IMR-90 (cell line): ENCODE data around the gene MYO5A. TPM values are rescaled to one million over a fixed set of nuclear protein-coding genes. Genes with fewer than 3 reads are reported as not detected.

Experiments
- ATAC-seq: fragments of 200-7000 bp; cut with Tn5 transposase; 2 replicates; pipeline ENCODE4 v1.9.1; 2020; ENCODE audit warnings: low read depth, mild to moderate bottlenecking, moderate library complexity
- BruUV-seq: library from RNA; stranded (reverse); fragments of 400-500 nt; replicated peaks from 2 replicates; lab custom pipeline; 2021; lab: Mats Ljungman, UMichigan
- CTCF ChIA-PET: fragments of 300-600 bp; formaldehyde crosslinking; extraction: SDS; loops from one replicate; lab custom pipeline; 2021; ENCODE audit warnings: antibody characterized with exemption; lab: Yijun Ruan, JAX
- POLR2A ChIA-PET: fragments of 300-600 bp; sonication (Branson Sonifier 250); formaldehyde crosslinking; loops from one replicate; lab custom pipeline; 2022; ENCODE audit warnings: antibody characterized with exemption; ENCODE audit not compliant: unreplicated experiment; lab: Charles Lee
- DNase-seq: peaks from one replicate; pipeline ENCODE4 v3.0.0; 2013
- H2AFZ ChIP-seq: replicated peaks from 2 replicates; pipeline ENCODE3; 2013; ENCODE audit warnings: low read length, mild to moderate bottlenecking; ENCODE audit not compliant: poor library complexity
- H2AK5ac ChIP-seq: 2 replicates; pipeline ENCODE4 v1.6.1; 2013; ENCODE audit warnings: low read depth, low read length, inconsistent platforms
- H2AK9ac ChIP-seq: replicated peaks from 2 replicates; pipeline ENCODE3; 2013; ENCODE audit warnings: mild to moderate bottlenecking, low read depth, low read length, moderate library complexity; ENCODE audit not compliant: poor library complexity
- H2BK120ac ChIP-seq: 2 replicates; pipeline ENCODE4 v1.6.1; 2013; ENCODE audit warnings: low read depth, low read length, inconsistent platforms
- H2BK15ac ChIP-seq: 3 replicates; pipeline ENCODE4 v1.6.1; 2013; ENCODE audit warnings: low read depth, low read length, inconsistent platforms
- H2BK20ac ChIP-seq: 2 replicates; pipeline ENCODE4 v1.6.1; 2013; ENCODE audit warnings: low read depth, mild to moderate bottlenecking, inconsistent platforms, low read length, moderate library complexity
- H2BK5ac ChIP-seq: 2 replicates; pipeline ENCODE4 v1.6.1; 2013; ENCODE audit warnings: mild to moderate bottlenecking, low read depth, low read length, inconsistent platforms; ENCODE audit not compliant: poor library complexity, severe bottlenecking
- H3K14ac ChIP-seq: replicated peaks from 2 replicates; pipeline ENCODE4 v1.6.1; 2013; ENCODE audit warnings: low read depth, low read length, inconsistent platforms
- H3K18ac ChIP-seq: 2 replicates; pipeline ENCODE4 v1.6.1; 2013; ENCODE audit warnings: low read depth, low read length, control low read depth
- H3K23ac ChIP-seq: 2 replicates; pipeline ENCODE4 v1.6.1; 2013; ENCODE audit warnings: low read depth, low read length, inconsistent platforms
- H3K27ac ChIP-seq: 2 replicates; pipeline ENCODE4 v1.5.1; 2013; ENCODE audit warnings: mild to moderate bottlenecking, control low read depth, low read length; ENCODE audit not compliant: insufficient read depth
- H3K27me3 ChIP-seq: 2 replicates; pipeline ENCODE4 v1.6.1; 2013; ENCODE audit warnings: low read length; ENCODE audit not compliant: control insufficient read depth, insufficient read depth
- H3K36me3 ChIP-seq: 2 replicates; pipeline ENCODE4 v1.6.1; 2013; ENCODE audit warnings: low read length, mixed read lengths; ENCODE audit not compliant: control insufficient read depth, insufficient read depth
- H3K4ac ChIP-seq: 2 replicates; pipeline ENCODE4 v1.6.1; 2013; ENCODE audit warnings: low read depth, low read length, inconsistent platforms
- H3K4me1 ChIP-seq: 2 replicates; pipeline ENCODE4 v1.6.1; 2013; ENCODE audit warnings: low read length, mixed read lengths; ENCODE audit not compliant: control insufficient read depth, insufficient read depth
- H3K4me2 ChIP-seq: 2 replicates; pipeline ENCODE4 v1.6.1; 2013; ENCODE audit warnings: low read depth, mild to moderate bottlenecking, control low read depth, low read length, moderate library complexity
- H3K4me3 ChIP-seq: 2 replicates; pipeline ENCODE4 v1.5.1; 2013; ENCODE audit warnings: low read depth, mild to moderate bottlenecking, control low read depth, low read length, moderate library complexity; ENCODE audit not compliant: insufficient read depth
- H3K56ac ChIP-seq: 2 replicates; pipeline ENCODE4 v1.6.1; 2013; ENCODE audit warnings: low read length, inconsistent platforms; ENCODE audit not compliant: insufficient read depth; ENCODE audit errors: extremely low read depth
- H3K79me1 ChIP-seq, 2 experiments: 2 replicates each; pipeline ENCODE4 v1.6.1; 2013; ENCODE audit warnings: low read length in 2 of 2, inconsistent platforms in 1 of 2, low read depth in 1 of 2
- H3K9ac ChIP-seq: 2 replicates; pipeline ENCODE4 v1.6.1; 2013; ENCODE audit warnings: low read depth, low read length, control low read depth
- H3K9me1 ChIP-seq: 2 replicates; pipeline ENCODE4 v1.6.1; 2013; ENCODE audit warnings: low read length, inconsistent platforms; ENCODE audit not compliant: insufficient read depth
- H3K9me3 ChIP-seq: 2 replicates; pipeline ENCODE4 v1.6.1; 2013; ENCODE audit warnings: low read length; ENCODE audit not compliant: control insufficient read depth, insufficient read depth
- H4K20me1 ChIP-seq: 2 replicates; pipeline ENCODE4 v1.6.1; 2013; ENCODE audit warnings: low read length, inconsistent platforms; ENCODE audit not compliant: insufficient read depth
- H4K5ac ChIP-seq: 2 replicates; pipeline ENCODE4 v1.6.1; 2013; ENCODE audit warnings: mild to moderate bottlenecking, low read depth, low read length, control low read depth
- H4K8ac ChIP-seq, 2 experiments: 2 replicates each; pipeline ENCODE4 v1.6.1; 2013; ENCODE audit warnings: low read depth in 2 of 2, low read length in 2 of 2, control low read depth in 1 of 2, inconsistent platforms in 1 of 2
- H4K91ac ChIP-seq: 2 replicates; pipeline ENCODE4 v1.6.1; 2013; ENCODE audit warnings: low read depth, low read length, inconsistent platforms; ENCODE audit not compliant: insufficient read depth
- CEBPB ChIP-seq: IDR thresholded peaks from 2 replicates; pipeline ENCODE4 v1.6.1; 2012; ENCODE audit warnings: low read depth, low read length, improper control_type of control experiment
- CHD1 ChIP-seq: IDR thresholded peaks from 2 replicates; pipeline ENCODE4 v1.6.1; 2012; ENCODE audit warnings: low read depth, low read length, improper control_type of control experiment
- FOS ChIP-seq: fragments of 150-350 bp; IDR thresholded peaks from 2 replicates; pipeline ENCODE4 v1.6.1; 2016; ENCODE audit warnings: low read depth, low read length
- MXI1 ChIP-seq: IDR thresholded peaks from 2 replicates; pipeline ENCODE4 v1.6.1; 2012; ENCODE audit warnings: low read depth, mild to moderate bottlenecking, low read length, moderate library complexity, borderline replicate concordance
- NFE2L2 ChIP-seq: fragments of 150-350 bp; IDR thresholded peaks from 2 replicates; pipeline ENCODE4 v1.6.1; 2016; ENCODE audit warnings: low read depth, mild to moderate bottlenecking, low read length
- POLR2A ChIP-seq: IDR thresholded peaks from 2 replicates; pipeline ENCODE4 v1.6.1; 2012; ENCODE audit warnings: mild to moderate bottlenecking, low read depth, low read length
- RAD21 ChIP-seq: IDR thresholded peaks from 2 replicates; pipeline ENCODE4 v1.6.1; 2012; ENCODE audit warnings: low read length, improper control_type of control experiment
- RFX5 ChIP-seq: IDR thresholded peaks from 2 replicates; pipeline ENCODE4 v1.8.0; 2012; ENCODE audit warnings: low read depth, mild to moderate bottlenecking, low read length, moderate library complexity
- SMC3 ChIP-seq: fragments of 150-350 bp; IDR thresholded peaks from 2 replicates; pipeline ENCODE4 v1.6.1; 2016; ENCODE audit warnings: low read depth, mild to moderate bottlenecking, antibody characterized with exemption, low read length, moderate library complexity
- USF2 ChIP-seq: fragments of 150-350 bp; IDR thresholded peaks from 2 replicates; pipeline ENCODE4 v1.6.1; 2017; ENCODE audit warnings: mild to moderate bottlenecking, antibody characterized with exemption, low read length, low read depth
- WGBS, 2 experiments: methylation state at CpG; one replicate each; pipeline versions ENCODE4 v1.1.5 to v1.1.7; 2013; ENCODE audit warnings: missing lambda C conversion rate in 2 of 2; ENCODE audit not compliant: insufficient read length in 1 of 2; ENCODE audit errors: extremely low coverage in 2 of 2; 5-methylcytosine and 5-hydroxymethylcytosine counted together
- dilution Hi-C: fragments of 300-500 bp; cut with HindIII; formaldehyde crosslinking; loops from one replicate; pipeline ENCODE4 v1.14.3; 2018; ENCODE audit warnings: low sequenced_read_pairs; ENCODE audit not compliant: unreplicated experiment
- in situ Hi-C: fragments of 300-500 bp; cut with MboI; formaldehyde crosslinking; loops from 3 replicates; pipeline ENCODE4 v1.14.3; 2019; ENCODE audit warnings: low sequenced_read_pairs, inconsistent platforms, mixed read lengths
- intact Hi-C: fragments of 100-400 bp; cut with micrococcal nuclease; formaldehyde crosslinking; loops from 2 replicates; pipeline ENCODE4 v1.10.0; 2022
- polyA plus RNA-seq, 3 experiments: library from polyadenylated mRNA; depleted of rRNA; stranded (reverse); fragments of >200 nt; gene quantifications; 2 replicates each; pipeline ENCODE4 v1.2.3, GENCODE V29; 2012; ENCODE audit warnings: low replicate concordance in 1 of 3
- total RNA-seq: library from RNA; depleted of rRNA; stranded (reverse); fragments of >200 nt; gene quantifications from 2 replicates; pipeline ENCODE4 v1.2.3, GENCODE V29; 2012

MYO5A gene
- total and polyA plus RNA-seq, 2 of the 4 experiments (the other 2 are of a cell fraction) = 19.4 to 69.2 TPM

- H4K20me1 ChIP-seq = peaks cover 11% of the 10 kb centered on the region; the same call in 1 of the 2 replicates
- no peak overlapping the region for H3K56ac ChIP-seq
- H4K5ac ChIP-seq = no peak overlapping the region
- in situ Hi-C loops = no loop called here
- intact Hi-C loops = no loop called here
- H4K8ac ChIP-seq = no peak overlapping the region
- no peak overlapping the region for H2BK5ac ChIP-seq
- no TSS peak for BruUV-seq
- no peak overlapping the region for H2AFZ ChIP-seq
- peaks cover 6% of the 10 kb centered on the region for H3K4me1 ChIP-seq
- H3K36me3 ChIP-seq = no peaks in the 10 kb centered on the region
- H3K9ac ChIP-seq = no peak overlapping the region
- H3K23ac ChIP-seq = no peak overlapping the region
- no peaks in the 10 kb centered on the region for H3K9me3 ChIP-seq
- H2AK9ac ChIP-seq = no peak overlapping the region
- no peak overlapping the region for H4K91ac ChIP-seq
- H2BK15ac ChIP-seq = no peak overlapping the region
- DNase-seq (no peak), ATAC-seq (no peak)
- CTCF ChIA-PET = no interaction called here
- peaks cover 21% of the 10 kb centered on the region for H3K9me1 ChIP-seq
- H2AK5ac ChIP-seq = no peak overlapping the region
- POLR2A ChIA-PET = no interaction called here
- H3K14ac ChIP-seq = no peak overlapping the region
- no peak overlapping the region for H2BK120ac ChIP-seq
- no peak overlapping the region for H3K27ac ChIP-seq
- dilution Hi-C loops = no loop called here
- H3K18ac ChIP-seq = no peak overlapping the region
- WGBS, 2 experiments = no CpG with 5 or more reads among the region's 4 CpGs
- no peak overlapping the region for H2BK20ac ChIP-seq
- H3K27me3 ChIP-seq = no peaks in the 10 kb centered on the region
- H3K4me2 ChIP-seq = no peak overlapping the region
- peaks cover 27 to 63% of the 10 kb centered on the region in 2 experiments for H3K79me1 ChIP-seq
- no peak overlapping the region for H3K4me3 ChIP-seq
- no peak overlapping the region for H3K4ac ChIP-seq
- no peak for TF ChIP-seq NFE2L2
- no peak for TF ChIP-seq USF2
- no peak for TF ChIP-seq CEBPB
- no peak for TF ChIP-seq POLR2A
- no peak for TF ChIP-seq CHD1
- TF ChIP-seq RFX5 = no peak
- TF ChIP-seq FOS = no peak
- TF ChIP-seq RAD21 = no peak
- TF ChIP-seq MXI1 = no peak
- no peak for TF ChIP-seq SMC3
These were observed 36.5 kb downstream of the MYO5A start for GRCh38 chr15:52492132-52492531.
